CD14-positive monocyte (primary cell): ENCODE results near the gene TMEM106B. TPM values are rescaled to one million over a fixed set of nuclear protein-coding genes. Genes with fewer than 3 reads are reported as not detected.

Experiments
- DNase-seq, 3 donors: peaks; one replicate each; pipeline ENCODE4 v3.0.0-alpha.2; 2011 to 2022
- H2AFZ ChIP-seq: 2 replicates; pipeline ENCODE4 v1.6.0; 2012; ENCODE audit warnings: mild to moderate bottlenecking, low read depth, low read length, inconsistent platforms; ENCODE audit not compliant: insufficient read depth, poor library complexity, severe bottlenecking
- H3K27ac ChIP-seq, 2 donors: 1 replicate in 1 of 2; 2 replicates in 1 of 2; pipeline ENCODE4 v1.5.1; 2012 to 2013; ENCODE audit warnings: low read length in 2 of 2, control low read depth in 1 of 2, inconsistent platforms in 1 of 2, low read depth in 1 of 2, mild to moderate bottlenecking in 1 of 2
- H3K27me3 ChIP-seq, 2 donors: one replicate each; pipeline versions ENCODE4 v1.6.0 to v1.6.1; 2011 to 2013; ENCODE audit warnings: low read length in 2 of 2; ENCODE audit not compliant: control insufficient read depth in 2 of 2, insufficient read depth in 2 of 2
- H3K36me3 ChIP-seq, 2 donors: replicated peaks in 1 of 2; 1 replicate in 1 of 2; 2 replicates in 1 of 2; pipeline versions ENCODE4 v1.5.1 to v1.6.1; 2012 to 2013; ENCODE audit warnings: low read length in 2 of 2, control low read depth in 1 of 2, inconsistent platforms in 1 of 2, mild to moderate bottlenecking in 1 of 2; ENCODE audit not compliant: insufficient read depth in 2 of 2, control insufficient read depth in 1 of 2
- H3K4me1 ChIP-seq, 2 donors: 1 replicate in 1 of 2; 2 replicates in 1 of 2; pipeline versions ENCODE4 v1.5.1 to v1.6.1; 2012 to 2013; ENCODE audit warnings: low read length in 2 of 2, control low read depth in 1 of 2, inconsistent platforms in 1 of 2, mild to moderate bottlenecking in 1 of 2, moderate library complexity in 1 of 2; ENCODE audit not compliant: insufficient read depth in 2 of 2, control insufficient read depth in 1 of 2
- H3K4me2 ChIP-seq: replicated peaks from 2 replicates; pipeline ENCODE3; 2012; ENCODE audit warnings: low read length, moderate library complexity, mild to moderate bottlenecking; ENCODE audit not compliant: poor library complexity, severe bottlenecking; ENCODE audit errors: extremely low read depth
- H3K4me3 ChIP-seq, 3 experiments: fragments of 200-600 bp in 1 of 3; sonication (generic) in 1 of 3; replicated peaks in 1 of 3; 1 replicate in 2 of 3; 2 replicates in 1 of 3; pipeline ENCODE4 v1.5.1; 2011 to 2013; ENCODE audit warnings: low read length in 3 of 3, mild to moderate bottlenecking in 3 of 3, control low read depth in 2 of 3, low read depth in 2 of 3, inconsistent platforms in 1 of 3, moderate library complexity in 1 of 3
- H3K79me2 ChIP-seq: 2 replicates; pipeline ENCODE4 v1.6.0; 2012; ENCODE audit warnings: mild to moderate bottlenecking, control low read depth, inconsistent platforms, low read length, moderate library complexity; ENCODE audit not compliant: insufficient read depth
- H3K9ac ChIP-seq: 2 replicates; pipeline ENCODE4 v1.6.0; 2017; ENCODE audit warnings: low read length, mild to moderate bottlenecking; ENCODE audit not compliant: insufficient read depth, poor library complexity, severe bottlenecking
- H3K9me3 ChIP-seq, 2 donors: replicated peaks in 1 of 2; 1 replicate in 1 of 2; 2 replicates in 1 of 2; pipeline versions ENCODE4 v1.5.1 to v1.6.1; 2012 to 2013; ENCODE audit warnings: low read length in 2 of 2, control low read depth in 1 of 2; ENCODE audit not compliant: control insufficient read depth in 1 of 2, insufficient read depth in 1 of 2
- H4K20me1 ChIP-seq: 2 replicates; pipeline ENCODE4 v1.6.0; 2012; ENCODE audit warnings: mild to moderate bottlenecking, low read length, control low read depth, moderate library complexity; ENCODE audit not compliant: insufficient read depth
- H3K27ac Mint-ChIP-seq, 7 donors: one replicate each; pipeline ENCODE4 v1.8.0; 2020; ENCODE audit warnings: mild to moderate bottlenecking in 7 of 7, mixed read lengths in 7 of 7, moderate library complexity in 6 of 7, inconsistent platforms in 2 of 7
- H3K27me3 Mint-ChIP-seq, 3 donors: one replicate each; pipeline ENCODE4 v1.8.0; 2021 to 2022; ENCODE audit warnings: low read depth in 3 of 3, mild to moderate bottlenecking in 3 of 3, mixed read lengths in 3 of 3, moderate library complexity in 3 of 3, inconsistent platforms in 1 of 3
- H3K36me3 Mint-ChIP-seq, 2 donors: one replicate each; pipeline ENCODE4 v1.8.0; 2020; ENCODE audit warnings: mixed read lengths in 2 of 2, inconsistent platforms in 1 of 2, mild to moderate bottlenecking in 1 of 2
- H3K4me1 Mint-ChIP-seq: one replicate; pipeline ENCODE4 v1.8.0; 2020; ENCODE audit warnings: mild to moderate bottlenecking, mixed read lengths
- H3K4me3 Mint-ChIP-seq, 2 donors: one replicate each; pipeline ENCODE4 v1.8.0; 2020; ENCODE audit warnings: mild to moderate bottlenecking in 2 of 2, mixed read lengths in 2 of 2, moderate library complexity in 1 of 2
- H3K9me3 Mint-ChIP-seq, 7 donors: one replicate each; pipeline ENCODE4 v1.8.0; 2020 to 2022; ENCODE audit warnings: mixed read lengths in 7 of 7, mild to moderate bottlenecking in 6 of 7, moderate library complexity in 6 of 7, inconsistent platforms in 2 of 7
- CTCF ChIP-seq: fragments of 200-600 bp; IDR thresholded peaks from one replicate; pipeline ENCODE4 v1.8.0; 2022; ENCODE audit warnings: antibody characterized with exemption, mild to moderate bottlenecking
- WGBS: methylation state at CpG from one replicate; pipeline ENCODE4 v1.1.5; 2013; ENCODE audit warnings: missing lambda C conversion rate; ENCODE audit not compliant: insufficient coverage; 5-methylcytosine and 5-hydroxymethylcytosine counted together
- intact Hi-C, 2 donors: fragments of 100-400 bp; cut with micrococcal nuclease; formaldehyde crosslinking; loops; one replicate each; pipeline versions ENCODE4 v1.15.0 to v1.15.1; 2023
- polyA plus RNA-seq, 3 donors: library from polyadenylated mRNA; depleted of rRNA in 1 of 3; unstranded in 2 of 3; stranded (reverse) in 1 of 3; fragments of 300-500 nt in 2 of 3; fragments of >200 nt in 1 of 3; fragmentation: Illumina TruSeq in 2 of 3; gene quantifications; 1 replicate in 2 of 3; 2 replicates in 1 of 3; pipeline ENCODE4 v1.2.3, GENCODE V29; 2012 to 2021

The TMEM106B gene
- polyA plus RNA-seq, 3 donors = 5.2 to 17.7 (median 11.6) TPM

GRCh38 chr7:12211711-12212485 is 804 bp downstream of the TMEM106B start:
- WGBS = 53% methylated on average over 4 of the region's 9 CpGs
- TF ChIP-seq CTCF = no peak
- Histone ChIP-seq H4K20me1 (no peaks in the 10 kb centered on the region), H2AFZ (peak overlapping the region; percentile 91), H3K27ac (peak overlapping the region; percentile 70 to 92), H3K9ac (peak overlapping the region; percentile 85), H3K79me2 (peaks cover 20% of the 10 kb centered on the region), H3K4me1 (peaks cover 9 to 15% of the 10 kb centered on the region in 2 donors), H3K4me3 (peak overlapping the region; percentile 77 to 94 (median 80)), H3K27me3 (peaks cover 17 to 24% of the 10 kb centered on the region in 2 donors), H3K36me3 (peaks cover 6 to 19% of the 10 kb centered on the region in 2 donors), H3K4me2 (peak overlapping the region; percentile 73), H3K9me3 (no peaks in the 10 kb centered on the region)
- Mint-ChIP-seq H3K4me1 (peaks cover 19% of the 10 kb centered on the region), H3K36me3 (peaks cover 14 to 15% of the 10 kb centered on the region in 2 donors), H3K4me3 (peak overlapping the region; percentile 83 to 95), H3K27me3 (peaks cover 12 to 22% (median 20%) of the 10 kb centered on the region in 3 donors), H3K9me3 (no peaks in the 10 kb centered on the region), H3K27ac (peak overlapping the region; percentile 72 to 96 (median 88))
- peak in 1 of 3 donors; percentile 6 for DNase-seq
- intact Hi-C loops = loop anchor here in 1 of 2 donors (10.0 kb wide), 1 partner anchor 147 kb away; no protein-coding TSS in a partner anchor

GRCh38 chr7:12217311-12217710 is 6.2 kb downstream of the TMEM106B start:
- H3K79me2 ChIP-seq = peaks cover 10% of the 10 kb centered on the region
- H3K36me3 ChIP-seq = peaks cover 20 to 55% of the 10 kb centered on the region in 2 donors
- H4K20me1 ChIP-seq = no peaks in the 10 kb centered on the region
- no CpG with 5 or more reads among the region's 1 CpG for WGBS
- H3K27ac Mint-ChIP-seq = no peak overlapping the region
- H3K4me2 ChIP-seq = no peak overlapping the region
- H3K9me3 Mint-ChIP-seq = no peaks in the 10 kb centered on the region
- TF ChIP-seq CTCF = no peak
- H3K4me3 ChIP-seq = no peak overlapping the region
- intact Hi-C loops = loop anchor here in 1 of 2 donors (10.0 kb wide), 1 partner anchor 153 kb away; no protein-coding TSS in a partner anchor
- no peaks in the 10 kb centered on the region for H3K9me3 ChIP-seq
- peaks cover under 1 to 1% of the 10 kb centered on the region in 2 donors for H3K4me1 ChIP-seq
- no peak overlapping the region for H3K27ac ChIP-seq
- no peak overlapping the region for H3K4me3 Mint-ChIP-seq
- no peak overlapping the region for H3K9ac ChIP-seq
- H3K36me3 Mint-ChIP-seq = peaks cover 46 to 49% of the 10 kb centered on the region in 2 donors
- no peak overlapping the region for H2AFZ ChIP-seq
- peaks cover 5% of the 10 kb centered on the region for H3K4me1 Mint-ChIP-seq
- no peak for DNase-seq
- H3K27me3 ChIP-seq = no peaks in the 10 kb centered on the region
- no peaks in the 10 kb centered on the region for H3K27me3 Mint-ChIP-seq
